Upper lobe of left lung (tissue), 6 donors: ENCODE data around the gene PLEKHA5. TPM values are rescaled to one million over a fixed set of nuclear protein-coding genes. Genes with fewer than 3 reads are reported as not detected.

Experiments
- ATAC-seq, 2 donors: fragments of 200-7000 bp; cut with Tn5 transposase; one replicate each; pipeline ENCODE4 v1.9.1; 2022; ENCODE audit warnings: mild to moderate bottlenecking in 2 of 2, moderate library complexity in 2 of 2; ENCODE audit not compliant: low FRiP score in 2 of 2
- DNase-seq, 2 donors: peaks; one replicate each; pipeline ENCODE4 v3.0.0-alpha.2; 2019 to 2020
- H3K27ac ChIP-seq, 4 donors: fragments of 200-600 bp; sonication (generic); one replicate each; pipeline ENCODE4 v1.5.1; 2016 to 2019
- H3K27me3 ChIP-seq, 4 donors: fragments of 200-600 bp; sonication (generic); one replicate each; pipeline ENCODE4 v1.5.1; 2017 to 2019
- H3K36me3 ChIP-seq, 4 donors: fragments of 200-600 bp; sonication (generic); one replicate each; pipeline ENCODE4 v1.5.1; 2016 to 2019
- H3K4me1 ChIP-seq, 4 donors: fragments of 200-600 bp; sonication (generic); one replicate each; pipeline ENCODE4 v1.5.1; 2018 to 2019
- H3K4me3 ChIP-seq, 4 donors: fragments of 200-600 bp; sonication (generic); one replicate each; pipeline ENCODE4 v1.5.1; 2017 to 2019; ENCODE audit warnings: mild to moderate bottlenecking in 2 of 4, moderate library complexity in 1 of 4
- H3K9me3 ChIP-seq, 4 donors: fragments of 200-600 bp; sonication (generic); one replicate each; pipeline ENCODE4 v1.5.1; 2018 to 2019
- EP300 ChIP-seq, 4 donors: sonication (generic); formaldehyde crosslinking; IDR thresholded peaks; one replicate each; pipeline ENCODE4 v1.5.1; 2017; ENCODE audit warnings: antibody characterized with exemption in 4 of 4, control low read depth in 2 of 4
- POLR2A ChIP-seq, 4 donors: fragments of 450-650 bp; IDR thresholded peaks; one replicate each; pipeline ENCODE4 v1.5.1; 2016 to 2017; ENCODE audit warnings: antibody characterized with exemption in 4 of 4, mild to moderate bottlenecking in 2 of 4
- POLR2AphosphoS5 ChIP-seq, 2 donors: sonication (generic); formaldehyde crosslinking; IDR thresholded peaks; one replicate each; pipeline ENCODE4 v1.5.1; 2017; ENCODE audit warnings: antibody characterized with exemption in 2 of 2
- WGBS, 2 donors: methylation state at CpG; one replicate each; pipeline ENCODE4 v1.1.5; 2017 to 2018; 5-methylcytosine and 5-hydroxymethylcytosine counted together
- total RNA-seq, 6 donors: library from RNA; depleted of rRNA in 4 of 6; stranded (reverse); fragments of >200 nt in 4 of 6; gene quantifications; one replicate each; pipeline versions ENCODE4 v1.1.0 to v1.2.1, GENCODE V29; 2016 to 2021
- TF ChIP-seq, protein P1 (sequence below), 6 experiments: fragments of 450-650 bp in 4 of 6; fragments of 200-600 bp in 2 of 6; sonication (generic) in 2 of 6; IDR thresholded peaks; one replicate each; pipeline ENCODE4 v1.5.1; 2016 to 2019; ENCODE audit warnings: antibody characterized with exemption in 6 of 6
- donor health status: DM: no; HTN: no; CAD: no; lungs with moderate emphysema.
- donor health status: DM: no; HTN: yes; CAD: no; lungs with severe emphysema.

Gene PLEKHA5
- total RNA-seq, 6 donors from 2014 or later = 18.5 to 89.6 (median 25.9) TPM

DNA sequence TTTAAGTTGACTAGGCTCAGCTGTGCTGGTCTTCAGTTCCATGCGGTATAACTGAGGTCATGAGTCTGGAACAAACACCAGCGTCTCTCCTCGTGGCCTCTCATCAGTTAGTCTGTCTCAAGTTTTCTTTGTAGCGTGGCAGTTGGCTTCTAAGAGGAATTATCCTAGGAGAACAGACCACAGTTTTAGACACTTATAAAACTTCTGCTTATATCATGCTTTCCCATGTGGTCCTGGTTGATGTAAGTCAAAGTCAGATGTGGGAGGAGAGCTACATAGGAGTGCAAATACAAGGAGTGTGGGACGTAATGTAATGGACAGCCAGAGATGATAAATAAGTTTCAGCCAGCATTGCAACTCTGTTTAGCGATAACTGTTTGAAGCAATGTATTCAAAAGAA lies 14.8 kb downstream of the PLEKHA5 start:
- DNase-seq = no peak
- TF ChIP-seq POLR2AphosphoS5 (IDR thresholded peaks at IDR 0.05) (no peak), EP300 (IDR thresholded peaks at IDR 0.05) (no peak), POLR2A (IDR thresholded peaks at IDR 0.05) (no peak)
- TF ChIP-seq, protein P1, sequence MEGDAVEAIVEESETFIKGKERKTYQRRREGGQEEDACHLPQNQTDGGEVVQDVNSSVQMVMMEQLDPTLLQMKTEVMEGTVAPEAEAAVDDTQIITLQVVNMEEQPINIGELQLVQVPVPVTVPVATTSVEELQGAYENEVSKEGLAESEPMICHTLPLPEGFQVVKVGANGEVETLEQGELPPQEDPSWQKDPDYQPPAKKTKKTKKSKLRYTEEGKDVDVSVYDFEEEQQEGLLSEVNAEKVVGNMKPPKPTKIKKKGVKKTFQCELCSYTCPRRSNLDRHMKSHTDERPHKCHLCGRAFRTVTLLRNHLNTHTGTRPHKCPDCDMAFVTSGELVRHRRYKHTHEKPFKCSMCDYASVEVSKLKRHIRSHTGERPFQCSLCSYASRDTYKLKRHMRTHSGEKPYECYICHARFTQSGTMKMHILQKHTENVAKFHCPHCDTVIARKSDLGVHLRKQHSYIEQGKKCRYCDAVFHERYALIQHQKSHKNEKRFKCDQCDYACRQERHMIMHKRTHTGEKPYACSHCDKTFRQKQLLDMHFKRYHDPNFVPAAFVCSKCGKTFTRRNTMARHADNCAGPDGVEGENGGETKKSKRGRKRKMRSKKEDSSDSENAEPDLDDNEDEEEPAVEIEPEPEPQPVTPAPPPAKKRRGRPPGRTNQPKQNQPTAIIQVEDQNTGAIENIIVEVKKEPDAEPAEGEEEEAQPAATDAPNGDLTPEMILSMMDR (IDR thresholded peaks at IDR 0.05) = no peak
- H3K27ac ChIP-seq = no peak overlapping the region
- no peak for ATAC-seq
- H3K36me3 ChIP-seq = no peaks in the 10 kb centered on the region
- H3K4me1 ChIP-seq = peaks cover 0 to 7% (median 0%) of the 10 kb centered on the region in 4 donors
- 87 to 93% methylated on average over 6 of the region's 6 CpGs for WGBS, 2 donors
- no peaks in the 10 kb centered on the region for H3K9me3 ChIP-seq
- H3K27me3 ChIP-seq = no peaks in the 10 kb centered on the region
- no peak overlapping the region for H3K4me3 ChIP-seq

DNA sequence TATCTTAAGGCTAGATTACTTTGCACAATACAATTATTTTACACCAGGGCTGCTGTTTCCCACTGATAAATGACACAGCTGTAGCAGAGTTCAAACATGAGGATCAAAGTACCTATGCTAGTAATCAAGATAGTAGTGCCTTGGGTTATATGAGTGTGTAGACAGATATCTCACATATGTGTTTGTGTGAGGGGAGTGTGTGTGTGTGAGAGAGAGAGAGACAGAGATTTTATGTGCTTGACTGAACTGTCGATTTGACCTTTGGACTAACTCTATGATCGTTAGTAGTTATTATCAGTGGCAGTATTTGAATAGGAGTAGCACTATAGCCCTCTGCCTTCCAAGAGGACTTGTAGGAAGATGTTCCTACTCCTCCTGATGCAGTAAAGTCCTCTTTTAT lies 15.5 kb downstream of the PLEKHA5 start:
- no peaks in the 10 kb centered on the region for H3K9me3 ChIP-seq
- 78 to 82% methylated on average over 2 of the region's 2 CpGs for WGBS, 2 donors
- H3K27me3 ChIP-seq = no peaks in the 10 kb centered on the region
- no peak overlapping the region for H3K4me3 ChIP-seq
- ATAC-seq (no peak), DNase-seq (no peak)
- no peak overlapping the region for H3K27ac ChIP-seq
- peaks cover 0 to 7% (median 0%) of the 10 kb centered on the region in 4 donors for H3K4me1 ChIP-seq
- TF ChIP-seq EP300 (IDR thresholded peaks at IDR 0.05) (no peak), POLR2A (IDR thresholded peaks at IDR 0.05) (no peak), POLR2AphosphoS5 (IDR thresholded peaks at IDR 0.05) (no peak)
- TF ChIP-seq, protein P1 (IDR thresholded peaks at IDR 0.05) = no peak
- peaks cover 0 to 4% (median 0%) of the 10 kb centered on the region in 4 donors for H3K36me3 ChIP-seq

- H3K9me3 ChIP-seq = no peaks in the 10 kb centered on the region
- no peak for TF ChIP-seq EP300 (IDR thresholded peaks at IDR 0.05)
- no peak for TF ChIP-seq POLR2A (IDR thresholded peaks at IDR 0.05)
- ATAC-seq (no peak), DNase-seq (no peak)
- H3K4me1 ChIP-seq = no peaks in the 10 kb centered on the region
- no peak overlapping the region for H3K27ac ChIP-seq
- H3K36me3 ChIP-seq = peaks cover 0 to 4% (median 0%) of the 10 kb centered on the region in 4 donors
- no peak overlapping the region for H3K4me3 ChIP-seq
- no peaks in the 10 kb centered on the region for H3K27me3 ChIP-seq
Measured at GRCh38 chr12:19148860-19149259, 19.3 kb downstream of the PLEKHA5 start.

DNA sequence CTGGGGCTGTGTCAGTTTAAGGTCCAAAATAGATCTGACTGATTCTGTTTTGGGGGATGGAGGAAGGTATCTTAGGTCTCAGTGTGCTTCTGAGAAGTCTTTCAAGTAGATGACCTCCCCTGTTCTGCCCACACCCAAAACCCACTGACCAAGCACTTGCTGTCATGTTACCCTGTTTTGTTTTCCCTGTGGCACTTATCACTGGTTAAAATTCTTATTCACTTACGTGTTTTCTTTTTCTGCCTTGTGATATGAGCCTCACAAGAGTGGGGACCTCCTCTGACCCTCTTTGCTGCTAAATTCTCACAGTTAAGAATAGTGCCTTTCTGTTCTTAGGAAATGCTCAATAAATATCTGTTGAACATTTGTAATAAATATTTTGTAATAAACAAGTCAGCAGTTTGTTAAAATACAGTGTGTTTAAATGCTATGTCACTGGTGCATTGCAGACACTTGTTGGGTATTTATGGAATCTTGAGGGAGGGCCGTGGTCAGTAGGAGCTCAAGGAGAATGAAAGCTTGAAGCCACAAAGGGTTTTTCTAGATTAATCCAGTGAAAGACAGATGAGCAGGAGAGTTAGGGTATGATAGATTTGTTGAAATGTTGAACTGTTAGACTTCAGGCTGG lies 20.9 kb downstream of the PLEKHA5 start:
- H3K9me3 ChIP-seq = no peaks in the 10 kb centered on the region
- H3K27me3 ChIP-seq = no peaks in the 10 kb centered on the region
- H3K4me1 ChIP-seq = no peaks in the 10 kb centered on the region
- H3K27ac ChIP-seq = no peak overlapping the region
- no peak overlapping the region for H3K4me3 ChIP-seq
- WGBS, 2 donors = 73 to 78% methylated on average over 2 of the region's 2 CpGs
- DNase-seq (no peak), ATAC-seq (no peak)
- no peak for TF ChIP-seq EP300 (IDR thresholded peaks at IDR 0.05)
- no peak for TF ChIP-seq POLR2AphosphoS5 (IDR thresholded peaks at IDR 0.05)
- TF ChIP-seq POLR2A (IDR thresholded peaks at IDR 0.05) = no peak
- TF ChIP-seq, protein P1 (IDR thresholded peaks at IDR 0.05) = no peak
- H3K36me3 ChIP-seq = peaks cover 0 to 4% (median 0%) of the 10 kb centered on the region in 4 donors

DNA sequence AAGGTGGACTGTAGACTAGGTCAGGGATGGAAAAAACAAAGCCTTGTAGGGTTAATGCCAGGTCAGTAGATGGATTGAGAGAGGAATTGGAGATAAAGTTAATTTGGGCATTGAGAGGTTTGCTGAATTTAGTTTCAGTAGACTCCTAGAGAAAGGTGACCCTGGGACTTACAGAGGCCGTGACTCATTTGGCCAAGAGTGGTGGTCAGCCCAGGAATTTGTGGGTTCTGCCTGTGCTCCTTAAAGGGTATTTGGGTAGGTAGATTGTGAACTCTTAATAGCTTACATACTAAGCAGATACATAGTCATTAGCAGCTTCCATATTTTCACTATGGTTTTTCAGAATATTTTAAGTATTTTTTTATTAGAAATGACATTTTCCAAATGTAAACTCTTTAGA lies 21.8 kb downstream of the PLEKHA5 start:
- TF ChIP-seq EP300 (IDR thresholded peaks at IDR 0.05) (no peak), POLR2AphosphoS5 (IDR thresholded peaks at IDR 0.05) (no peak), POLR2A (IDR thresholded peaks at IDR 0.05) (no peak)
- TF ChIP-seq, protein P1 (IDR thresholded peaks at IDR 0.05) = no peak
- H3K9me3 ChIP-seq = no peaks in the 10 kb centered on the region
- 86 to 100% methylated on average over 1 of the region's 1 CpG for WGBS, 2 donors
- ATAC-seq = no peak
- no peaks in the 10 kb centered on the region for H3K27me3 ChIP-seq
- H3K4me3 ChIP-seq = no peak overlapping the region
- peaks cover 0 to 4% (median 0%) of the 10 kb centered on the region in 4 donors for H3K36me3 ChIP-seq
- H3K27ac ChIP-seq = no peak overlapping the region
- H3K4me1 ChIP-seq = peaks cover 0 to 3% (median under 1%) of the 10 kb centered on the region in 4 donors
- no peak for DNase-seq
